GM21717 (cell line): Measurements from ENCODE around the gene PLCB1.

ENCODE experiments used
- ATAC-seq: cut with Tn5 transposase; IDR thresholded peaks from one replicate; pipeline ENCODE4 v1.9.1; 2021; ENCODE audit warnings: mild to moderate bottlenecking, moderate library complexity; ENCODE audit not compliant: unreplicated experiment

The PLCB1 gene

GRCh38 chr20:8673116-8673515 is 541.0 kb downstream of the PLCB1 start:
- no peak for ATAC-seq

GRCh38 chr20:8675896-8676295 is 543.8 kb downstream of the PLCB1 start:
- ATAC-seq: no peak

GRCh38 chr20:8678098-8678776 is 546.2 kb downstream of the PLCB1 start:
- no peak for ATAC-seq

- no peak for ATAC-seq
These were observed 557.3 kb downstream of the PLCB1 start for GRCh38 chr20:8689337-8689736.

- no peak for ATAC-seq
These were observed 558.0 kb downstream of the PLCB1 start for GRCh38 chr20:8690074-8690473.

GRCh38 chr20:8693709-8694108 is 561.6 kb downstream of the PLCB1 start:
- no peak for ATAC-seq

GRCh38 chr20:8700756-8701155 is 568.7 kb downstream of the PLCB1 start:
- no peak for ATAC-seq

GRCh38 chr20:8706961-8707700 is 575.1 kb downstream of the PLCB1 start:
- ATAC-seq: no peak

GRCh38 chr20:8709627-8710026 is 577.6 kb downstream of the PLCB1 start:
- ATAC-seq: no peak

GRCh38 chr20:8711501-8711900 is 579.4 kb downstream of the PLCB1 start:
- ATAC-seq: no peak

GRCh38 chr20:8714206-8714605 is 582.1 kb downstream of the PLCB1 start:
- no peak for ATAC-seq

GRCh38 chr20:8718279-8718678 is 586.2 kb downstream of the PLCB1 start:
- ATAC-seq: no peak

- no peak for ATAC-seq
These were observed 588.0 kb downstream of the PLCB1 start for GRCh38 chr20:8720089-8720488.

- ATAC-seq: no peak
These were observed 589.0 kb downstream of the PLCB1 start for GRCh38 chr20:8721098-8721497.

GRCh38 chr20:8722277-8722928 is 590.3 kb downstream of the PLCB1 start:
- peak; percentile 73 for ATAC-seq

- no peak for ATAC-seq
These were observed 591.2 kb downstream of the PLCB1 start for GRCh38 chr20:8723296-8723695.

GRCh38 chr20:8724884-8725283 is 592.8 kb downstream of the PLCB1 start:
- no peak for ATAC-seq

- no peak for ATAC-seq
These were observed 594.4 kb downstream of the PLCB1 start for GRCh38 chr20:8726460-8726859.

GRCh38 chr20:8735014-8735413 is 602.9 kb downstream of the PLCB1 start:
- ATAC-seq: no peak

- no peak for ATAC-seq
These were observed 603.6 kb downstream of the PLCB1 start for GRCh38 chr20:8735674-8736073.

GRCh38 chr20:8740265-8740664 is 608.2 kb downstream of the PLCB1 start:
- peak; percentile 87 for ATAC-seq

- ATAC-seq: no peak
These were observed 612.3 kb downstream of the PLCB1 start for GRCh38 chr20:8744228-8744844.
